ENCODE results near the gene TXNRD3. TPM values are rescaled to one million over a fixed set of nuclear protein-coding genes. Genes with fewer than 3 reads are reported as not detected.
A peak's percentile ranks its signal among the peaks of the same experiment; 100 is the strongest.

Gene TXNRD3
- total RNA-seq, 6 experiments from 2014 or later = 7.3 to 10.4 (median 7.9) TPM

GRCh38 chr3:126684218-126684751 lies 29.4 kb upstream of the TXNRD3 start:
- no peaks in the 10 kb centered on the region for H3K27me3 ChIP-seq
- intact Hi-C loops (cut with DNase I) = loop anchor here in 1 of 2 donors (10.0 kb wide), 1 partner anchor 781 kb away; no protein-coding TSS in a partner anchor
- no peak for TF ChIP-seq POLR2A (IDR thresholded peaks at IDR 0.05)
- TF ChIP-seq CTCF (IDR thresholded peaks at IDR 0.05) = no peak
- H3K4me1 ChIP-seq = no peaks in the 10 kb centered on the region
- WGBS (ENCODE audit: insufficient coverage, low coverage, low lambda C conversion rate, missing lambda C conversion rate) = 71% methylated on average over 5 of the region's 7 CpGs
- no peak overlapping the region for H3K27ac ChIP-seq
- H3K9me3 ChIP-seq = no peaks in the 10 kb centered on the region
- DNase-seq = no peak
- no peaks in the 10 kb centered on the region for H3K36me3 ChIP-seq
- H3K4me3 ChIP-seq = no peak overlapping the region
- no peak for ATAC-seq

GRCh38 chr3:126683069-126683468 lies 28.1 kb upstream of the TXNRD3 start:
- no peaks in the 10 kb centered on the region for H3K4me1 ChIP-seq
- H3K9me3 ChIP-seq = no peaks in the 10 kb centered on the region
- no peak for TF ChIP-seq POLR2A (IDR thresholded peaks at IDR 0.05)
- TF ChIP-seq CTCF (IDR thresholded peaks at IDR 0.05) = no peak
- no peaks in the 10 kb centered on the region for H3K36me3 ChIP-seq
- H3K27ac ChIP-seq = no peak overlapping the region
- H3K27me3 ChIP-seq = no peaks in the 10 kb centered on the region
- intact Hi-C loops (cut with DNase I) = loop anchor here in 1 of 2 donors (10.0 kb wide), 1 partner anchor 782 kb away; no protein-coding TSS in a partner anchor
- ATAC-seq = no peak
- WGBS (ENCODE audit: insufficient coverage, low coverage, low lambda C conversion rate, missing lambda C conversion rate) = 61% methylated on average over 5 of the region's 5 CpGs
- H3K4me3 ChIP-seq = no peak overlapping the region
- no peak for DNase-seq

- intact Hi-C loops (cut with DNase I) = loop anchor here in 1 of 2 donors (10.0 kb wide), 1 partner anchor 783 kb away; no protein-coding TSS in a partner anchor
- Histone ChIP-seq H3K9me3 (no peaks in the 10 kb centered on the region), H3K36me3 (no peaks in the 10 kb centered on the region), H3K27me3 (no peaks in the 10 kb centered on the region), H3K27ac (no peak overlapping the region), H3K4me3 (no peak overlapping the region), H3K4me1 (no peaks in the 10 kb centered on the region)
- ATAC-seq (no peak), DNase-seq (no peak)
- WGBS (ENCODE audit: insufficient coverage, low coverage, low lambda C conversion rate, missing lambda C conversion rate) = no CpG with 5 or more reads among the region's 2 CpGs
- TF ChIP-seq CTCF (IDR thresholded peaks at IDR 0.05) (no peak), POLR2A (IDR thresholded peaks at IDR 0.05) (no peak)
Measured at GRCh38 chr3:126682009-126682408, 27.1 kb upstream of the TXNRD3 start.

- H3K27me3 ChIP-seq = no peaks in the 10 kb centered on the region
- no peaks in the 10 kb centered on the region for H3K36me3 ChIP-seq
- 81% methylated on average over 3 of the region's 4 CpGs for WGBS (ENCODE audit: insufficient coverage, low coverage, low lambda C conversion rate, missing lambda C conversion rate)
- no peak overlapping the region for H3K27ac ChIP-seq
- no peaks in the 10 kb centered on the region for H3K4me1 ChIP-seq
- intact Hi-C loops (cut with DNase I) = loop anchor here in 1 of 2 donors (10.0 kb wide), 1 partner anchor 784 kb away; no protein-coding TSS in a partner anchor
- no peak overlapping the region for H3K4me3 ChIP-seq
- ATAC-seq (no peak), DNase-seq (peak in 1 of 3 donors; percentile 5)
- TF ChIP-seq CTCF (IDR thresholded peaks at IDR 0.05) (no peak), POLR2A (IDR thresholded peaks at IDR 0.05) (no peak)
- H3K9me3 ChIP-seq = no peaks in the 10 kb centered on the region
Measured at GRCh38 chr3:126680667-126681055, 25.7 kb upstream of the TXNRD3 start.

Data from right lobe of liver (tissue), 6 donors.